ENCODE measurements around the gene PKP3.
"Not testable (repeated sequence)": the region's sequence is repeated elsewhere in the genome, so short reads cannot be mapped to it uniquely, and the experiment has no call there.

The PKP3 gene, protein sequence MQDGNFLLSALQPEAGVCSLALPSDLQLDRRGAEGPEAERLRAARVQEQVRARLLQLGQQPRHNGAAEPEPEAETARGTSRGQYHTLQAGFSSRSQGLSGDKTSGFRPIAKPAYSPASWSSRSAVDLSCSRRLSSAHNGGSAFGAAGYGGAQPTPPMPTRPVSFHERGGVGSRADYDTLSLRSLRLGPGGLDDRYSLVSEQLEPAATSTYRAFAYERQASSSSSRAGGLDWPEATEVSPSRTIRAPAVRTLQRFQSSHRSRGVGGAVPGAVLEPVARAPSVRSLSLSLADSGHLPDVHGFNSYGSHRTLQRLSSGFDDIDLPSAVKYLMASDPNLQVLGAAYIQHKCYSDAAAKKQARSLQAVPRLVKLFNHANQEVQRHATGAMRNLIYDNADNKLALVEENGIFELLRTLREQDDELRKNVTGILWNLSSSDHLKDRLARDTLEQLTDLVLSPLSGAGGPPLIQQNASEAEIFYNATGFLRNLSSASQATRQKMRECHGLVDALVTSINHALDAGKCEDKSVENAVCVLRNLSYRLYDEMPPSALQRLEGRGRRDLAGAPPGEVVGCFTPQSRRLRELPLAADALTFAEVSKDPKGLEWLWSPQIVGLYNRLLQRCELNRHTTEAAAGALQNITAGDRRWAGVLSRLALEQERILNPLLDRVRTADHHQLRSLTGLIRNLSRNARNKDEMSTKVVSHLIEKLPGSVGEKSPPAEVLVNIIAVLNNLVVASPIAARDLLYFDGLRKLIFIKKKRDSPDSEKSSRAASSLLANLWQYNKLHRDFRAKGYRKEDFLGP

GRCh38 chr11:394034-394857, at the start of gene PKP3:
Gene PKP3, plus strand, starts transcription at chr11:394209. Its CDS starts 84 bp downstream, at chr11:394293.
- no peak within 1 kb of the TSS for H3K4me3 ChIP-seq (ENCODE audit: control insufficient read depth, low read depth, low read length)
- no peak for DNase-seq (ENCODE audit: low read depth)
- TF ChIP-seq, protein P1, sequence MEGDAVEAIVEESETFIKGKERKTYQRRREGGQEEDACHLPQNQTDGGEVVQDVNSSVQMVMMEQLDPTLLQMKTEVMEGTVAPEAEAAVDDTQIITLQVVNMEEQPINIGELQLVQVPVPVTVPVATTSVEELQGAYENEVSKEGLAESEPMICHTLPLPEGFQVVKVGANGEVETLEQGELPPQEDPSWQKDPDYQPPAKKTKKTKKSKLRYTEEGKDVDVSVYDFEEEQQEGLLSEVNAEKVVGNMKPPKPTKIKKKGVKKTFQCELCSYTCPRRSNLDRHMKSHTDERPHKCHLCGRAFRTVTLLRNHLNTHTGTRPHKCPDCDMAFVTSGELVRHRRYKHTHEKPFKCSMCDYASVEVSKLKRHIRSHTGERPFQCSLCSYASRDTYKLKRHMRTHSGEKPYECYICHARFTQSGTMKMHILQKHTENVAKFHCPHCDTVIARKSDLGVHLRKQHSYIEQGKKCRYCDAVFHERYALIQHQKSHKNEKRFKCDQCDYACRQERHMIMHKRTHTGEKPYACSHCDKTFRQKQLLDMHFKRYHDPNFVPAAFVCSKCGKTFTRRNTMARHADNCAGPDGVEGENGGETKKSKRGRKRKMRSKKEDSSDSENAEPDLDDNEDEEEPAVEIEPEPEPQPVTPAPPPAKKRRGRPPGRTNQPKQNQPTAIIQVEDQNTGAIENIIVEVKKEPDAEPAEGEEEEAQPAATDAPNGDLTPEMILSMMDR (IDR thresholded peaks at IDR 0.05; ENCODE audit: control insufficient read depth, insufficient read depth, low read depth, low read length, missing control alignments) = no peak

GRCh38 chr11:344836-345578, 49.0 kb upstream of the PKP3 start:
- DNase-seq (ENCODE audit: low read depth) = no peak
- H3K4me3 ChIP-seq (ENCODE audit: control insufficient read depth, low read depth, low read length) = no peak overlapping the region
- TF ChIP-seq, protein P1 (IDR thresholded peaks at IDR 0.05; ENCODE audit: control insufficient read depth, insufficient read depth, low read depth, low read length, missing control alignments) = no peak

GRCh38 chr11:346529-346928, 47.5 kb upstream of the PKP3 start:
- H3K4me3 ChIP-seq (ENCODE audit: control insufficient read depth, low read depth, low read length) = no peak overlapping the region
- DNase-seq (ENCODE audit: low read depth) = no peak
- TF ChIP-seq, protein P1 (IDR thresholded peaks at IDR 0.05; ENCODE audit: control insufficient read depth, insufficient read depth, low read depth, low read length, missing control alignments) = no peak

DNA sequence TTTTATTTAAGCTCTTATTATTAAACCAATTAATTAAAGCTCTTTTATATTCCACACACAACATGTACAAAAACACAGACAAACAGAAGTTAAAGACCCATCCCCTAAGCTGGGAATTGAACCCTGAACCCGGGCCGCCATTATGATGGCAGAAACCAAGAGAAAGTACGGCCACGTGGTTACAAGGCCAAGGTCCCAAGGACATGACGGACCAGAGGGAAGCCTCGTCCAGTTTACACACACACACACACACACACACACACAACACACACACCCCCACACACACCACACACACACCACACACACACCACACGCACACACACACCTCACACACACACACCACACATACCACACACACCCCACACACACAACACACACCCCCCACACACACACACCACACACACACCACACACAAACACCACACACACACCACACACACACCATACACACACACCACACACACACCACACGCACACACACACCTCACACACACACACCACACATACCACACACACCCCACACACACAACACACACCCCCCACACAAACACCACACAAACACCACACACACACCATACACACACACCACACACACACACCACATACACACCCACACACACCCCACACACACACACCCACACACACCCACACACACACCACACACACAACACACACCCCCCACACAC, 44.6 kb upstream of the PKP3 start:
- not testable (repeated sequence) for DNase-seq (ENCODE audit: low read depth)

DNA sequence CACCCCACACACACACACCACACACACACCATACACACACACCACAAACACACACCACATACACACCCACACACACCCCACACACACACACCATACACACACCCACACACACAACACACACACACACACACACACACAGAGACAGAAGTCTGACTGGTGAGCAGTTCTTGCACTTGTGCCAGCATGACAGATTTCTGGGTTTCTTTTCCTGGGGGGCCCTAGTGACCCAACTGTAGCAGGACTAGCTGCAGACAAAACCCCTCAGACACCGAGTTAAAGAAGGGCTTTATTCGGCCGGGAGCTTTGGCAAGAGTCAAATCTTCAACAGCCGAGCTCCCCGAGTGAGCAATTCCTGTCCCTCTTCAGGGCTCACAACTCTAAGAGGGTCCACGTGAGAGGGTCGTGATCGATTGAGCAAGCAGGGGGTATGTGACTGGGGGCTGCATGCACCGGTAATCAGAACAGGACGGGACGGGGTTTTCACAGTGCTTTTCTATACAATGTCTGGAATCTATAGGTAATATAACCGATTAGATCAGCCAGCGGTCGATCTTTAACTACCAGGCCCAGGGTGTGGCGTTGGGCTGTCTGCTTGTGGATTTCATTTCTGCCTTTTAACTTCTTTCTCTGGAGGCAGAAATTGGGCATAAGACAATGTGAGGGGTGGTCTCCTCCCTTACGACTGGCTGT, 43.8 kb upstream of the PKP3 start:
- not testable (repeated sequence) for H3K4me3 ChIP-seq (ENCODE audit: control insufficient read depth, low read depth, low read length); DNase-seq (ENCODE audit: low read depth)

More for the DNA sequence above, 44.6 kb upstream of the PKP3 start:
- not testable (repeated sequence) for H3K4me3 ChIP-seq (ENCODE audit: control insufficient read depth, low read depth, low read length)

GRCh38 chr11:350723-351255, 43.2 kb upstream of the PKP3 start:
- TF ChIP-seq, protein P1 (IDR thresholded peaks at IDR 0.05; ENCODE audit: control insufficient read depth, insufficient read depth, low read depth, low read length, missing control alignments) = no peak
- DNase-seq (ENCODE audit: low read depth) = no peak
- no peak overlapping the region for H3K4me3 ChIP-seq (ENCODE audit: control insufficient read depth, low read depth, low read length)
